ENCODE results near the gene DIAPH1. TPM values are rescaled to one million over a fixed set of nuclear protein-coding genes. Genes with fewer than 3 reads are reported as not detected.
A peak's percentile ranks its signal among the peaks of the same experiment; 100 is the strongest.

DIAPH1 gene
- total RNA-seq, 3 donors from 2014 or later, result 58.8 to 64.8 (median 63.6) TPM

- intact Hi-C loops (cut with DNase I; ENCODE audit: low total_unique reads), result loop anchor here (5.0 kb wide), 1 partner anchor 801 kb away; no protein-coding TSS in a partner anchor
- TF ChIP-seq POLR2A (IDR thresholded peaks at IDR 0.05), result no peak
- peak in 1 of 3 donors; percentile 35 for TF ChIP-seq POLR2AphosphoS5 (IDR thresholded peaks at IDR 0.05)
- TF ChIP-seq, protein P1, sequence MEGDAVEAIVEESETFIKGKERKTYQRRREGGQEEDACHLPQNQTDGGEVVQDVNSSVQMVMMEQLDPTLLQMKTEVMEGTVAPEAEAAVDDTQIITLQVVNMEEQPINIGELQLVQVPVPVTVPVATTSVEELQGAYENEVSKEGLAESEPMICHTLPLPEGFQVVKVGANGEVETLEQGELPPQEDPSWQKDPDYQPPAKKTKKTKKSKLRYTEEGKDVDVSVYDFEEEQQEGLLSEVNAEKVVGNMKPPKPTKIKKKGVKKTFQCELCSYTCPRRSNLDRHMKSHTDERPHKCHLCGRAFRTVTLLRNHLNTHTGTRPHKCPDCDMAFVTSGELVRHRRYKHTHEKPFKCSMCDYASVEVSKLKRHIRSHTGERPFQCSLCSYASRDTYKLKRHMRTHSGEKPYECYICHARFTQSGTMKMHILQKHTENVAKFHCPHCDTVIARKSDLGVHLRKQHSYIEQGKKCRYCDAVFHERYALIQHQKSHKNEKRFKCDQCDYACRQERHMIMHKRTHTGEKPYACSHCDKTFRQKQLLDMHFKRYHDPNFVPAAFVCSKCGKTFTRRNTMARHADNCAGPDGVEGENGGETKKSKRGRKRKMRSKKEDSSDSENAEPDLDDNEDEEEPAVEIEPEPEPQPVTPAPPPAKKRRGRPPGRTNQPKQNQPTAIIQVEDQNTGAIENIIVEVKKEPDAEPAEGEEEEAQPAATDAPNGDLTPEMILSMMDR (IDR thresholded peaks at IDR 0.05), result no peak
- Histone ChIP-seq H3K4me1 (peaks cover 7 to 9% of the 10 kb centered on the region in 2 donors), H3K9me3 (no peaks in the 10 kb centered on the region), H3K4me3 (peak overlapping the region; percentile 59 to 66 (median 60)), H3K27me3 (no peaks in the 10 kb centered on the region), H3K27ac (peak overlapping the region; percentile 89 to 90), H3K36me3 (no peaks in the 10 kb centered on the region)
- peak; percentile 66 to 79 for DNase-seq (ENCODE audit: low spot score in 2 of 2)
Measured at GRCh38 chr5:141513627-141514329, 105.0 kb downstream of the DIAPH1 start.

GRCh38 chr5:141512911-141513626, 105.7 kb downstream of the DIAPH1 start:
- DNase-seq (ENCODE audit: low spot score in 2 of 2), result no peak
- TF ChIP-seq POLR2A (IDR thresholded peaks at IDR 0.05) (no peak), POLR2AphosphoS5 (IDR thresholded peaks at IDR 0.05) (peak in 1 of 3 donors; percentile 17)
- H3K27me3 ChIP-seq, result no peaks in the 10 kb centered on the region
- H3K4me1 ChIP-seq, result peaks cover 8 to 15% of the 10 kb centered on the region in 2 donors
- intact Hi-C loops (cut with DNase I; ENCODE audit: low total_unique reads), result loop anchor here (1.0 to 5.0 kb wide), 2 partner anchors 27 to 801 kb away; no protein-coding TSS in a partner anchor
- H3K9me3 ChIP-seq, result no peaks in the 10 kb centered on the region
- peak overlapping the region; percentile 59 to 66 (median 60) for H3K4me3 ChIP-seq
- peak overlapping the region; percentile 89 to 90 for H3K27ac ChIP-seq
- H3K36me3 ChIP-seq, result no peaks in the 10 kb centered on the region

DNA sequence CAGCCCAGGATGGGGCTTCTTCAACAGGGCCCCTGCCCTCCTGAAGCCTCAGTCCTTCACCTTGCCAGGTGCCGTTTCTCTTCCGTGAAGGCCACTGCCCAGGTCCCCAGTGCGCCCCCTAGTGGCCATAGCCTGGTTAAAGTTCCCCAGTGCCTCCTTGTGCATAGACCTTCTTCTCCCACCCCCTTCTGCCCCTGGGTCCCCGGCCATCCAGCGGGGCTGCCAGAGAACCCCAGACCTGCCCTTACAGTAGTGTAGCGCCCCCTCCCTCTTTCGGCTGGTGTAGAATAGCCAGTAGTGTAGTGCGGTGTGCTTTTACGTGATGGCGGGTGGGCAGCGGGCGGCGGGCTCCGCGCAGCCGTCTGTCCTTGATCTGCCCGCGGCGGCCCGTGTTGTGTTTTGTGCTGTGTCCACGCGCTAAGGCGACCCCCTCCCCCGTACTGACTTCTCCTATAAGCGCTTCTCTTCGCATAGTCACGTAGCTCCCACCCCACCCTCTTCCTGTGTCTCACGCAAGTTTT, 106.3 kb downstream of the DIAPH1 start:
- intact Hi-C loops (cut with DNase I; ENCODE audit: low total_unique reads), result loop anchor here (1.0 to 5.0 kb wide), 2 partner anchors 26 to 800 kb away; no protein-coding TSS in a partner anchor

GRCh38 chr5:141511771-141512325, 107.0 kb downstream of the DIAPH1 start:
- no peaks in the 10 kb centered on the region for H3K27me3 ChIP-seq
- H3K27ac ChIP-seq, result peak overlapping the region; percentile 78 to 90
- peaks cover 11 to 24% of the 10 kb centered on the region in 2 donors for H3K4me1 ChIP-seq
- DNase-seq (ENCODE audit: low spot score in 2 of 2), result no peak
- no peaks in the 10 kb centered on the region for H3K9me3 ChIP-seq
- H3K4me3 ChIP-seq, result no peak overlapping the region
- no peaks in the 10 kb centered on the region for H3K36me3 ChIP-seq
- intact Hi-C loops (cut with DNase I; ENCODE audit: low total_unique reads), result loop anchor here (1.0 to 5.0 kb wide), 3 partner anchors 26 to 800 kb away; no protein-coding TSS in a partner anchor
- TF ChIP-seq, protein P1 (IDR thresholded peaks at IDR 0.05), result no peak
- no peak for TF ChIP-seq POLR2A (IDR thresholded peaks at IDR 0.05)
- TF ChIP-seq POLR2AphosphoS5 (IDR thresholded peaks at IDR 0.05), result no peak

More for the DNA sequence above, 106.3 kb downstream of the DIAPH1 start:
- Histone ChIP-seq H3K27ac (peak overlapping the region; percentile 78 to 90), H3K4me3 (peak overlapping the region; percentile 59 to 66 (median 60)), H3K36me3 (no peaks in the 10 kb centered on the region), H3K4me1 (peaks cover 11 to 21% of the 10 kb centered on the region in 2 donors), H3K9me3 (no peaks in the 10 kb centered on the region), H3K27me3 (no peaks in the 10 kb centered on the region)
- peak; percentile 78 to 89 for DNase-seq (ENCODE audit: low spot score in 2 of 2)
- TF ChIP-seq, protein P1 (IDR thresholded peaks at IDR 0.05), result peak; percentile 56 to 75 (median 71)
- no peak for TF ChIP-seq POLR2AphosphoS5 (IDR thresholded peaks at IDR 0.05)
- TF ChIP-seq POLR2A (IDR thresholded peaks at IDR 0.05), result no peak

Measured in breast epithelium (tissue), 4 donors.